Measurements from ENCODE around the gene ST3GAL3.

DNA sequence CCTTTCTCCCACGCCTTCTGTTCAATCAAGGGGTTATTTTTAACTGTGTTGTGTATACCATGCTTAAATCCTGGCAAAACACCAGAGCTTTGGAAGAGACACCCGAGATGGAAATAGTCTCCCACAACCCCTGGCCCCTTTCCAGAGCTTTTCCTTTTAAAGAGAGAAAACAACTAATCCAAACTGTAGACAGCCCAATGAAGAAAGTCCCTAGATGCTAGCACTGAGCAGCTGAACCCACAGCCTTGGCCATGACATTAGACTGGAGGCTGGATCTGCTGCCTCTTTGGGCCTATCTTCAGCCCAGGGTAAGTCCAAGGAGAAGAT is 161.4 kb downstream of the ST3GAL3 start:
- TF ChIP-seq, protein P1, sequence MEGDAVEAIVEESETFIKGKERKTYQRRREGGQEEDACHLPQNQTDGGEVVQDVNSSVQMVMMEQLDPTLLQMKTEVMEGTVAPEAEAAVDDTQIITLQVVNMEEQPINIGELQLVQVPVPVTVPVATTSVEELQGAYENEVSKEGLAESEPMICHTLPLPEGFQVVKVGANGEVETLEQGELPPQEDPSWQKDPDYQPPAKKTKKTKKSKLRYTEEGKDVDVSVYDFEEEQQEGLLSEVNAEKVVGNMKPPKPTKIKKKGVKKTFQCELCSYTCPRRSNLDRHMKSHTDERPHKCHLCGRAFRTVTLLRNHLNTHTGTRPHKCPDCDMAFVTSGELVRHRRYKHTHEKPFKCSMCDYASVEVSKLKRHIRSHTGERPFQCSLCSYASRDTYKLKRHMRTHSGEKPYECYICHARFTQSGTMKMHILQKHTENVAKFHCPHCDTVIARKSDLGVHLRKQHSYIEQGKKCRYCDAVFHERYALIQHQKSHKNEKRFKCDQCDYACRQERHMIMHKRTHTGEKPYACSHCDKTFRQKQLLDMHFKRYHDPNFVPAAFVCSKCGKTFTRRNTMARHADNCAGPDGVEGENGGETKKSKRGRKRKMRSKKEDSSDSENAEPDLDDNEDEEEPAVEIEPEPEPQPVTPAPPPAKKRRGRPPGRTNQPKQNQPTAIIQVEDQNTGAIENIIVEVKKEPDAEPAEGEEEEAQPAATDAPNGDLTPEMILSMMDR (IDR thresholded peaks at IDR 0.05): no peak
- TF ChIP-seq POLR2AphosphoS5 (IDR thresholded peaks at IDR 0.05; ENCODE audit: low read depth, low read length) (no peak), SIN3A (IDR thresholded peaks at IDR 0.05; ENCODE audit: borderline replicate concordance, insufficient read depth, low read depth, low read length) (no peak)
- TF ChIP-seq, protein P2, sequence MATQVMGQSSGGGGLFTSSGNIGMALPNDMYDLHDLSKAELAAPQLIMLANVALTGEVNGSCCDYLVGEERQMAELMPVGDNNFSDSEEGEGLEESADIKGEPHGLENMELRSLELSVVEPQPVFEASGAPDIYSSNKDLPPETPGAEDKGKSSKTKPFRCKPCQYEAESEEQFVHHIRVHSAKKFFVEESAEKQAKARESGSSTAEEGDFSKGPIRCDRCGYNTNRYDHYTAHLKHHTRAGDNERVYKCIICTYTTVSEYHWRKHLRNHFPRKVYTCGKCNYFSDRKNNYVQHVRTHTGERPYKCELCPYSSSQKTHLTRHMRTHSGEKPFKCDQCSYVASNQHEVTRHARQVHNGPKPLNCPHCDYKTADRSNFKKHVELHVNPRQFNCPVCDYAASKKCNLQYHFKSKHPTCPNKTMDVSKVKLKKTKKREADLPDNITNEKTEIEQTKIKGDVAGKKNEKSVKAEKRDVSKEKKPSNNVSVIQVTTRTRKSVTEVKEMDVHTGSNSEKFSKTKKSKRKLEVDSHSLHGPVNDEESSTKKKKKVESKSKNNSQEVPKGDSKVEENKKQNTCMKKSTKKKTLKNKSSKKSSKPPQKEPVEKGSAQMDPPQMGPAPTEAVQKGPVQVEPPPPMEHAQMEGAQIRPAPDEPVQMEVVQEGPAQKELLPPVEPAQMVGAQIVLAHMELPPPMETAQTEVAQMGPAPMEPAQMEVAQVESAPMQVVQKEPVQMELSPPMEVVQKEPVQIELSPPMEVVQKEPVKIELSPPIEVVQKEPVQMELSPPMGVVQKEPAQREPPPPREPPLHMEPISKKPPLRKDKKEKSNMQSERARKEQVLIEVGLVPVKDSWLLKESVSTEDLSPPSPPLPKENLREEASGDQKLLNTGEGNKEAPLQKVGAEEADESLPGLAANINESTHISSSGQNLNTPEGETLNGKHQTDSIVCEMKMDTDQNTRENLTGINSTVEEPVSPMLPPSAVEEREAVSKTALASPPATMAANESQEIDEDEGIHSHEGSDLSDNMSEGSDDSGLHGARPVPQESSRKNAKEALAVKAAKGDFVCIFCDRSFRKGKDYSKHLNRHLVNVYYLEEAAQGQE (IDR thresholded peaks at IDR 0.05; ENCODE audit: insufficient read depth in 1 of 2, low read depth in 2 of 2, low read length in 1 of 2): no peak
